GM12878 (cell line): Measurements from ENCODE around the gene LRRC59. TPM values are rescaled to one million over a fixed set of nuclear protein-coding genes. Genes with fewer than 3 reads are reported as not detected.
A peak's percentile ranks its signal among the peaks of the same experiment; 100 is the strongest.

Experiments used
- BACH1 ChIP-seq: fragments of 450-650 bp; IDR thresholded peaks from 2 replicates; pipeline ENCODE4 v1.6.1; 2017; ENCODE audit warnings: mild to moderate bottlenecking, borderline replicate concordance
- CEBPZ ChIP-seq: fragments of 150-350 bp; IDR thresholded peaks from 2 replicates; pipeline ENCODE4 v1.6.1; 2016; ENCODE audit warnings: low read depth, low read length
- CHD4 ChIP-seq: fragments of 200-600 bp; sonication (generic); IDR thresholded peaks from 2 replicates; pipeline ENCODE4 v1.6.1; 2016; ENCODE audit warnings: mild to moderate bottlenecking
- E2F4 ChIP-seq: IDR thresholded peaks from 2 replicates; pipeline ENCODE4 v1.6.1; 2012; ENCODE audit warnings: low read depth, low read length, improper control_type of control experiment
- IKZF1 ChIP-seq: fragments of 450-650 bp; conservative IDR thresholded peaks from 2 replicates; pipeline ENCODE4 v1.6.1; 2017; ENCODE audit warnings: antibody characterized with exemption, mild to moderate bottlenecking
- IRF5 ChIP-seq: fragments of 450-650 bp; IDR thresholded peaks from 2 replicates; pipeline ENCODE4 v1.6.1; 2017; ENCODE audit warnings: borderline replicate concordance
- MXI1 ChIP-seq: fragments of 150-350 bp; IDR thresholded peaks from 2 replicates; pipeline ENCODE4 v1.6.1; 2011; ENCODE audit warnings: low read depth, mild to moderate bottlenecking, inconsistent platforms, low read length, improper control_type of control experiment
- MYC ChIP-seq: IDR thresholded peaks from 2 replicates; pipeline ENCODE4 v1.6.1; 2011; ENCODE audit warnings: mild to moderate bottlenecking, low read length, moderate library complexity, inconsistent platforms; ENCODE audit not compliant: insufficient read depth, insufficient replicate concordance, insufficient read length, severe bottlenecking
- NFYA ChIP-seq: IDR thresholded peaks from 2 replicates; pipeline ENCODE4 v1.6.1; 2011; ENCODE audit warnings: low read depth, mild to moderate bottlenecking, low read length, improper control_type of control experiment, borderline replicate concordance
- NKRF ChIP-seq: fragments of 450-650 bp; conservative IDR thresholded peaks from 2 replicates; pipeline ENCODE4 v1.6.1; 2017; ENCODE audit warnings: mild to moderate bottlenecking, moderate library complexity
- POLR2A ChIP-seq: IDR thresholded peaks from 2 replicates; pipeline ENCODE4 v1.6.1; 2011; ENCODE audit warnings: low read depth, mild to moderate bottlenecking, low read length
- RBBP5 ChIP-seq: fragments of 200-600 bp; sonication (generic); conservative IDR thresholded peaks from 2 replicates; pipeline ENCODE4 v1.6.1; 2016
- SMAD1 ChIP-seq: fragments of 450-650 bp; IDR thresholded peaks from 2 replicates; pipeline ENCODE4 v1.6.1; 2018; ENCODE audit warnings: mild to moderate bottlenecking, low read depth; ENCODE audit not compliant: partially characterized antibody
- SRF ChIP-seq, 2 experiments: IDR thresholded peaks; 2 replicates each; pipeline ENCODE4 v1.6.1; 2011; ENCODE audit warnings: low read depth in 2 of 2, low read length in 2 of 2, mild to moderate bottlenecking in 1 of 2, moderate library complexity in 1 of 2
- SUPT20H ChIP-seq: IDR thresholded peaks from 2 replicates; pipeline ENCODE4 v1.6.1; 2011; ENCODE audit warnings: low read depth, mild to moderate bottlenecking, low read length, moderate library complexity, borderline replicate concordance; ENCODE audit not compliant: control insufficient read depth
- SUZ12 ChIP-seq: fragments of 200-600 bp; sonication (generic); IDR thresholded peaks from one replicate; pipeline ENCODE4 v1.6.1; 2018; ENCODE audit warnings: antibody characterized with exemption, mild to moderate bottlenecking; ENCODE audit not compliant: unreplicated experiment
- ZBTB4 ChIP-seq: fragments of 450-650 bp; formaldehyde crosslinking; IDR thresholded peaks from 2 replicates; pipeline ENCODE4 v1.4.0; 2022; ENCODE audit warnings: mild to moderate bottlenecking, moderate library complexity
- ZNF24 ChIP-seq: fragments of 450-650 bp; IDR thresholded peaks from 2 replicates; pipeline ENCODE4 v1.6.1; 2017; ENCODE audit warnings: antibody characterized with exemption, mild to moderate bottlenecking
- polyA plus RNA-seq, 11 experiments: library from polyadenylated mRNA; depleted of rRNA in 4 of 11; unstranded in 6 of 11; stranded (reverse) in 5 of 11; fragments of >200 nt; fragmentation: Nextera tagmentation in 4 of 11; fragmentation: Illumina TruSeq in 1 of 11; extraction: Ambion mirVana in 4 of 11; extraction: Trizol in 1 of 11; gene quantifications; 1 replicate in 1 of 11; 2 replicates in 10 of 11; pipeline versions ENCODE4 v1.2.1 to v1.2.3, GENCODE V29; 2011 to 2016; ENCODE audit warnings: inconsistent platforms in 2 of 11, missing spikeins in 2 of 11, low read depth in 1 of 11
- total RNA-seq, 4 experiments: library from RNA; depleted of rRNA in 3 of 4; stranded (reverse); fragments of >200 nt in 3 of 4; fragmentation: Illumina TruSeq in 1 of 4; extraction: Trizol in 1 of 4; gene quantifications; 2 replicates each; pipeline versions ENCODE4 v1.2.1 to v1.2.3, GENCODE V29; 2013 to 2021

The LRRC59 gene
- total and polyA plus RNA-seq, 10 of the 15 experiments (the other 5 are each of a cell fraction or from before 2014, with no cell fraction given) = 8.8 to 82.2 (median 63.0) TPM

GRCh38 chr17:50346313-50347116, 50.8 kb downstream of the LRRC59 start (continued):
- TF ChIP-seq SMAD1 (no peak), BACH1 (peak; percentile 7; the same call in 1 of the 2 replicates), MXI1 (0 out of 2 replicates have a peak, but pooled peaks have one; percentile 21), NKRF (no peak), POLR2A (peak; percentile 4; the same call in 1 of the 2 replicates), ZNF24 (no peak), ZBTB4 (CRISPR knock-in tag) (no peak), SUZ12 (no peak), RBBP5 (no peak), NFYA (no peak), E2F4 (no peak), CEBPZ (no peak), IKZF1 (peak; percentile 57; the same call in 1 of the 2 replicates), CHD4 (no peak), SUPT20H (no peak), SRF (IDR thresholded peaks at IDR 0.05; ENCODE audit: low read depth in 2 of 2, low read length in 2 of 2) (no peak), IRF5 (no peak), MYC (no peak)
